Endothelial cell (in vitro differentiated cells): Measurements from ENCODE around the gene TM9SF3. TPM values are rescaled to one million over a fixed set of nuclear protein-coding genes. Genes with fewer than 3 reads are reported as not detected.

Experiments used
- DNase-seq: peaks from one replicate; pipeline ENCODE4 v3.0.0; 2021; ENCODE audit warnings: low spot score
- H3K27ac Mint-ChIP-seq: one replicate; pipeline ENCODE4 v1.8.0; 2021; ENCODE audit warnings: mixed read lengths, inconsistent platforms; ENCODE audit not compliant: unreplicated experiment
- H3K27me3 Mint-ChIP-seq: one replicate; pipeline ENCODE4 v1.8.0; 2021; ENCODE audit warnings: mild to moderate bottlenecking, moderate library complexity, mixed read lengths, inconsistent platforms; ENCODE audit not compliant: unreplicated experiment
- H3K36me3 Mint-ChIP-seq: one replicate; pipeline ENCODE4 v1.8.0; 2021; ENCODE audit warnings: mild to moderate bottlenecking, low read depth, mixed read lengths, inconsistent platforms; ENCODE audit not compliant: unreplicated experiment
- H3K4me1 Mint-ChIP-seq: one replicate; pipeline ENCODE4 v1.8.0; 2021; ENCODE audit warnings: mild to moderate bottlenecking, mixed read lengths, inconsistent platforms; ENCODE audit not compliant: unreplicated experiment
- H3K4me3 Mint-ChIP-seq: one replicate; pipeline ENCODE4 v1.8.0; 2021; ENCODE audit warnings: mild to moderate bottlenecking, mixed read lengths, inconsistent platforms; ENCODE audit not compliant: unreplicated experiment
- H3K9me3 Mint-ChIP-seq: one replicate; pipeline ENCODE4 v1.8.0; 2021; ENCODE audit warnings: mixed read lengths, inconsistent platforms; ENCODE audit not compliant: unreplicated experiment
- total RNA-seq: library from RNA; stranded (reverse); fragmentation: NEBNext Ultra II Directional; extraction: Animal tissue kit (Norgen Biotek cat#: 25700); gene quantifications from one replicate; pipeline ENCODE4 v1.2.1, GENCODE V29; 2021; ENCODE audit not compliant: unreplicated experiment
- TF ChIP-seq, protein P1 (sequence below): fragments of 200-600 bp; sonication (generic); IDR thresholded peaks from one replicate; pipeline ENCODE4 v1.5.0; 2021; ENCODE audit warnings: antibody characterized with exemption; ENCODE audit not compliant: unreplicated experiment

TM9SF3 gene
- total RNA-seq, 1 donor from 2014 or later: 157 TPM

DNA sequence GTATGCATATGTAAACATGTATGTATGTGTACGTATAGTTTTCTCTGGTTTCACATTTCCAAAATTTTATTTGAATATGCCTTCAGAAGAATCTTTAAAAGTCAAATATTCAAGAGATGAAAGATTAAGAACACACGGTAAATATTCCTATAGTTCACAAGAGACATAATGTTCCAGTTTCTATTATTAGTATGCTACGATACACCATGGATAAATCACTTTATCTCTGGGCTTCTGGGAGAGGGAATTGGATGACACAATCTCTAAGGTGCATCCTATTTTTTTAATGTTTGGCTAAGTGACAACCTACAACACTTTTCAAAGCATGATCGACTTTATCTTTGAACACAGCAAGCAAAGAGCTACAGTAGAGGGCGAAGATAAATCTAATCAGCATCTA is 13.8 kb downstream of the TM9SF3 start:
- H3K4me1 Mint-ChIP-seq: peaks cover 14% of the 10 kb centered on the region
- H3K9me3 Mint-ChIP-seq: no peaks in the 10 kb centered on the region
- H3K27me3 Mint-ChIP-seq: peaks cover 2% of the 10 kb centered on the region
- no peak overlapping the region for H3K27ac Mint-ChIP-seq
- no peak for DNase-seq
- TF ChIP-seq, protein P1, sequence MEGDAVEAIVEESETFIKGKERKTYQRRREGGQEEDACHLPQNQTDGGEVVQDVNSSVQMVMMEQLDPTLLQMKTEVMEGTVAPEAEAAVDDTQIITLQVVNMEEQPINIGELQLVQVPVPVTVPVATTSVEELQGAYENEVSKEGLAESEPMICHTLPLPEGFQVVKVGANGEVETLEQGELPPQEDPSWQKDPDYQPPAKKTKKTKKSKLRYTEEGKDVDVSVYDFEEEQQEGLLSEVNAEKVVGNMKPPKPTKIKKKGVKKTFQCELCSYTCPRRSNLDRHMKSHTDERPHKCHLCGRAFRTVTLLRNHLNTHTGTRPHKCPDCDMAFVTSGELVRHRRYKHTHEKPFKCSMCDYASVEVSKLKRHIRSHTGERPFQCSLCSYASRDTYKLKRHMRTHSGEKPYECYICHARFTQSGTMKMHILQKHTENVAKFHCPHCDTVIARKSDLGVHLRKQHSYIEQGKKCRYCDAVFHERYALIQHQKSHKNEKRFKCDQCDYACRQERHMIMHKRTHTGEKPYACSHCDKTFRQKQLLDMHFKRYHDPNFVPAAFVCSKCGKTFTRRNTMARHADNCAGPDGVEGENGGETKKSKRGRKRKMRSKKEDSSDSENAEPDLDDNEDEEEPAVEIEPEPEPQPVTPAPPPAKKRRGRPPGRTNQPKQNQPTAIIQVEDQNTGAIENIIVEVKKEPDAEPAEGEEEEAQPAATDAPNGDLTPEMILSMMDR: no peak
- no peak overlapping the region for H3K4me3 Mint-ChIP-seq
- peaks cover 11% of the 10 kb centered on the region for H3K36me3 Mint-ChIP-seq

DNA sequence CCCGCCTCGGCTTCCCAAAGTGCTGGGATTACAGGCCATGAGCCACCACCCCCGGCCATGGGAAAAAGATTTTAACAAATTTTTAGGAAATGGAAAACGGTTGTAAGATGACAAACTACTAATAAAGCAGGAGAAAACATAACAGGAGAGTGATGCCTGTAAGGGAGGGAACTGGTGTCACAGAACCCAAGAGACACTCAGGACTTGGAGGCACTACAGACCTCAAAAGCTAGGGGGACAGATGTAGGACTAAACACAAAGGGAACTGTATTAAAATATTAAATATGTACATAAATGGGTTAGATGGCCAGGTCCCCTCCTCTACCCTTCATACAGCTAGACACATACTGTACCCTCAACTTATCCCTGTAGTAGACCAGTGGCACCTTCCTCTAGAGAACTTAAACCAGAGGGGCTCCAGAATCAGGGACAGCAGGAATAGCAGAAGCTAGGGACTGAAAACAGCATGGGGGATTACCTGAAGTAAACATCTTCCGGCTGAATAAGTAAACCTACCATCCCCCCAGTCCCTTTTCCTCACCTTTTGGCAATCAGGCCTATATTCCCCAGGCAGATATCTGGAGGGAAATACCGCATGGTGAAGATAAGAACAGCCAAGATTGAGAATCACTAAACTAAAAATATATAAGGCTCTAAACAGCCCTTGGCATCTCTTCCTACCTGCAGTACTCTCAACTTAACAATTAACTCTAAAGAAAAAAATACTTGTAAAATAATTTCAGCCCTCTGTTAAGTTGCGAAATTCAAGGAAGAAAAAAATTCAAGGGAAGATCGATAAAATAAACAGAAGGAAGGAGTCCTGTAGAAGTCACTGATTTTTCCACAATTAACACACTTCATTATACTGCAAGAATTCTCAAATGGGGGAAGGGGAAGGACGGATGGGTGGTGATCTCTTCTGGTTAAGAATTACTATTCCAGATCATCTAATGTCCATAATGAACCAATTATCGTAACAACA is 15.5 kb downstream of the TM9SF3 start:
- TF ChIP-seq, protein P1: no peak
- Mint-ChIP-seq H3K4me3 (no peak overlapping the region), H3K27ac (no peak overlapping the region), H3K9me3 (no peaks in the 10 kb centered on the region), H3K4me1 (peaks cover 11% of the 10 kb centered on the region), H3K27me3 (peaks cover 2% of the 10 kb centered on the region), H3K36me3 (peaks cover 11% of the 10 kb centered on the region)
- DNase-seq: no peak

DNA sequence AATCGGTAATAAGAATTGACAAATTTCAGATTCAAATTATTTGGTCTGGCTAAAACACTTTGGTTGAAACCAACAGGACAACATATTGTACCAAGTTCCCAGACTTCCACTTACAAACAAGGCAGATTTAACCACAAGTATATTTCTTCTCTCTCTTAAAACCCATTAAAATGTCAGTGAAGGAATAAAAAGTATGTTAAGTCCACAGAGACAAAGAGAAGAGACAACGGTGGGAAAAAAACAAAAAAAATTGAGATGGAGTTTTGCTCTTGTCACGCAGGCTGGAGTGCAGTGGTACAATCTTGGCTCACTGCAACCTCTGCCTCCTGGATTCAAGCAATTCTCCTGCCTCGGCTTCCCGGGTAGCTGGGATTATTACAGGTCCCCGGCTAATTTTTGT is 16.3 kb downstream of the TM9SF3 start:
- Mint-ChIP-seq H3K9me3 (no peaks in the 10 kb centered on the region), H3K4me3 (no peak overlapping the region)

DNA sequence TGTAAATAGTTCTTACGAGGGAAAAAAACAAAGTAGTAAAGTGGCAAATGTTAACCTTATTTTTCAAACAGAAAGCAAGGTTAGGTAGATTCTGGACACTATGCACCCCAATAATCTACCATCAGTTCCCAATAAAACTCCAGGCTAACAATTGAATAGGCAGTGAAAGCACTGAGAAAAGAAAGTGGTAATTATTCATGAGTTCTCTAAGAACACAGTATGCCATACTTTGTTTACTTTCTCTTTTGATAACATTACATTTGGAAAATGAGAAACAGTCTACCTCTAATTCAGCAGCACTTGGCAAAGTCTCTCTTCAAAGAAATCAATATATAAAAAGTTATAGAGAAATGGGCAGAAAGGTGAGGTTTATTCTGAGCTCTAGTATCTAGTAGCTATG is 18.4 kb downstream of the TM9SF3 start:
- H3K4me3 Mint-ChIP-seq: no peak overlapping the region
- H3K4me1 Mint-ChIP-seq: peaks cover 11% of the 10 kb centered on the region
- H3K27ac Mint-ChIP-seq: no peak overlapping the region
- peaks cover 2% of the 10 kb centered on the region for H3K27me3 Mint-ChIP-seq
- no peaks in the 10 kb centered on the region for H3K9me3 Mint-ChIP-seq
- DNase-seq: no peak
- TF ChIP-seq, protein P1: no peak
- peaks cover 3% of the 10 kb centered on the region for H3K36me3 Mint-ChIP-seq

More for the DNA sequence above, 16.3 kb downstream of the TM9SF3 start:
- H3K27me3 Mint-ChIP-seq: peaks cover 2% of the 10 kb centered on the region
- H3K27ac Mint-ChIP-seq: no peak overlapping the region
- TF ChIP-seq, protein P1: no peak
- H3K36me3 Mint-ChIP-seq: peaks cover 11% of the 10 kb centered on the region
- H3K4me1 Mint-ChIP-seq: peaks cover 11% of the 10 kb centered on the region
- no peak for DNase-seq

DNA sequence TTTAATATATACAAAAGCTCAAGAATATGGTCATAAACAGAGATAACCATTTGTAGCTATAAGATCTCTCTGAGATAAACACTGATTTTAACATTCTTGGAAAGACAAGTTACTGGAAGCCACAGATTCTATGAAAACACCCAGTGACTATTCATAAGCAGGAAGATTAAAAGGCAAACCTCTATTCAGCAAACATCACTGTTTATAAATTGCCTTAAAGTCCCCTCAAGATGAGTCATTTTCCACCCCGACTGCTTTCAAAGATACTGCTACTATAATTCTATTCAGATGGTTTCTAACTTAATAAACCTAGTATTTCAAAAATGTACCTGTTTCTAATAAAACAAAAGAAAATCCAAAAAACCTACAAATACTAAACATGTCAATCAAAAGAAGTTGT is 21.0 kb downstream of the TM9SF3 start:
- TF ChIP-seq, protein P1: no peak
- H3K36me3 Mint-ChIP-seq: peaks cover 11% of the 10 kb centered on the region

More for the DNA sequence above, 21.0 kb downstream of the TM9SF3 start:
- Mint-ChIP-seq H3K4me1 (no peaks in the 10 kb centered on the region), H3K27ac (no peak overlapping the region), H3K4me3 (no peak overlapping the region), H3K27me3 (peaks cover 2% of the 10 kb centered on the region), H3K9me3 (no peaks in the 10 kb centered on the region)
- DNase-seq: no peak
